ENCODE measurements around the gene FAM9C.
"Not testable (repeated sequence)": the region's sequence is repeated elsewhere in the genome, so short reads cannot be mapped to it uniquely, and the experiment has no call there.

Gene FAM9C

DNA sequence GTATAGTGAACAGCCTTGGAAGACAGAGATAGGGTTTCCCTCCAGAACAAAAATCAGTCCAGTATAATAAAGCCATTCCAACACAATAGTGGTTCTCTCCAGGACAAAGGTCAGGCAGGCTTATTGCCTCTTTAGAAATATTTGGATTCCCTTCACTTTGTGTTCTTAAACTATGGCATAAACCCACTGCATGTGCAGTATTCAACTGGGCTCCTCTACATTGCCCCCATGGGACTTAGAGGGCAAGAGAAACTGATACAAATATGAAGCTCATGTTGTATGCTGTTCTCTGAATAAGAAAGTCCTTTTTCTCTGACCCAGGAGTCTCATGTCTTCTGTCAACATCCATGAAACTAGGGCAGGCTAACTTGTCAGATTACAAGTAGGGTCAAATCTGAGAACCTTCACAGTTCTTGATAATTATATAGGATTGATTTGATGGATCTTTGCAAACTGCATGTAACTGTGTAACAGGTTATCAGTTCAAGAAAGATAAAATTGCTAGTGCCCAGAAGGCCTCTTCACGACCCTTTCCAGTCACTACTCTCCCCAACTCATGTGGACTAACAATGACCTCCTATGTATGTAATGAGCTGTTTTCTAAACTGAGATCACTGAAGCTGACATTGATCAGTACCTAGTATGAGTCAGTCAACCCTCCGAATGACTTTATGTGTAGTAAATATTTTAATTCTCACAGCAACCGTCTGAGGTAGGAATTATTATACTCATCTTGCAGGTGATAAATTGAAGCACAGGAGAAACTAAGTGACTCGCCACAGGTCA is 31.9 kb upstream of the FAM9C start:
- no peak overlapping the region for H3K4me3 ChIP-seq (ENCODE audit: low read depth, low read length)

DNA sequence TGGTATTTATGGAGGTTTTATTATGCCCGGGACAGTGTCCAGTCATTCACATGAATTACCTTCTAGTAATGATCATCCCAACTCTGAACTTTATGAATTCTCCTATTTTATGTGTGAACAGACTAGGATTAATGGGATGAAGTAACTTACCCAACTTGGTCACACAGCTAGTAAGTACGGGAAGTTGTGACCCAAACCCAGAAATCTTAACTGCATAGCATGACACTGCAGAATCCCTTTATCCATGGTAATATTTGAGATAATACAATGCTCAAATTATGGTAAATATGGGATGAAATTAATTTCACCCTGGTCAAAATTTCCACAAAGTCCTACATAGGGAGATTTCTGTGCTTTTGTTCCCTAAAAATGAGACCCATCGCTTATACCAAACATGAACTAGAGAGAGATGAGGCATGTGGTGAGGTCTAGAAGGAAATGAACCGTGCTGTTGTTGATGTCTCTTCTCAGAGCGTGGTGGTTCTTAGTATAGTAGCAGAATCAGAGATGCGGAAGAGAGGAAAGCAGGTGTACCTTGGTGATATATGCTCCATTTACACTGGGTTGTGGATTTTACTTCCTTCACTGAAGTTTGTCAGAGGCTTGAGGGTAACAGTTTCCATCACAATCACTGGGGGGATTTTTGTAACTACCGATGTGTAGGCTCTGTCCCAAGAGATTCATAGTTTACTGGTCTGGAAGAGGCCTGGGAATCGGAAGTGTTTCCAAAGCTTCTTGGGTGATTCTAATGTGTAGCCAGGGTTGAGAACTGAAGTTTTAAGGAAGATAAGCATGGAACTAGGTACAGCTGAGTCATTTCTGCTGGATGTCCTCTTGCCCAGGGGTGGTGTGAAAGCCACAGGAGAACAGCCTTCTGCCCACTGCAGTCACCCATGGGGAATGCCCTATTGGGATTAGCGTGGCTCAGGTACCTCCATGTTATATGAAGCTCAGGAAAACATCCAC is 30.2 kb upstream of the FAM9C start:
- H3K4me3 ChIP-seq (ENCODE audit: low read depth, low read length): no peak overlapping the region

DNA sequence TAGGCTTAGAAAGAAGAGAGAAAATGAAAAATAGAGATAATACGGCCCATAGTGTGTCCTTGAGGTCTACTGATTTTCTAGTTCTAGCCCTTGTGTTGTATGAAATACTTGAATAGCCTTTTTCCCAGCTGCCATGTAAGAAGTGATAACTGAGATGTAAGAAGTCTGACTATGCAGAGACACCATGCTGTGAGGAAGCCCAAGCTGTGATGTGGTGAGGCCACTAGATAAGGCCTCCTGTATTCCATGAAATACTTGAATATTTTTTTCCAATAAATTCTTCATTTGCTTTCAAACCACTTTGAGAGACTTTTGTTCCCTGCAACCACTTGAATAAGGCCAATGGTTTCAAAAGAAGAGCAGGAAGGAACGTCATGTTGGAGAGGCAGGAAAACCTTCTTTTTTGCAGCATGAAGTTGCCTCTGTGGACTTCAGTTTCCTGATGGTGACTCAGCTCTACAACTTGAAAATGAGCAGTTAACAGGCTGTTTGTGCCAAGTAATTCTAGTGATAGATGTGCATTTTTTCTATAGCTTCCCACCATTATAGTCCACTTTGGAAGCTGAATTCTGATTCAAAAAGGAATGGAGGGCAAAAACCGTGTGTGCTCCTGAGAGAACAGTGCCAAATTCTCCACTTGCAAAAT is 25.5 kb upstream of the FAM9C start:
- H3K4me3 ChIP-seq (ENCODE audit: low read depth, low read length): no peak overlapping the region

DNA sequence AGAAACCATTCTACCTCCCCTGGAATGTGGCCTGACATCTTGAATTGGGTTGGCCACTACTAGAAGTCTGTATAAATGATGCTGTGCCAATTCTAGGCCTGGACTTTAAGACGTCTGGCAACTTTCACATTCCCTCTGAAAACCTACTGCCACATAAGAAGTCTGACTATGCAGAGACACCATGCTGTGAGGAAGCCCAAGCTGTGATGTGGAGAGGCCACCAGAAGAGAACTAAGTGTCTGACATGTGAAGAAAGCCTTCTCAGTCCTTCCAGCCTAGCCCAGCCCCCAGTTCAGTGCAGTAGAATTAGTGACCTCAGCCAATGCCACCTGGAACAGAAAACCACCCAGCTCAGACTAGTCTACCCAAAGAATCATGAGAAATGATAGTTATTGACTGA is 24.2 kb upstream of the FAM9C start:
- H3K4me3 ChIP-seq (ENCODE audit: low read depth, low read length): no peak overlapping the region

DNA sequence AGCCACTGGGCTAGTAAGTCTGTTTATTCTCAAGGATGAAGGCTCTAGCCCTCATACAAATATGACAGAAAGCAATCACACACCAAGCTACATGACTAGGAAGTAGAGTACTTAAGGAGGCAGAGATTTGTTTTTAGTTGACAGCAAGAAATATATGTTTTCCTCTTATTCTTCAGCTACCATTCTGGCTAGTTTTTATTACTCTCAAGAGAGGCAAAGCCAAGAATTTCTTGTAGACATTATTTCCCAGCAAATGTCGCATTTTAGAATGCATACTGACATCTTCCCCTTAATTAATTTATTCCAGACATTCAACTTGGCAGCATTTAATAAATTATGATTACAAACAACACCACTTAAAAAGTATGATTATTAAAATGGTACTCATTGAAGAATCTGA is 23.4 kb upstream of the FAM9C start:
- no peak overlapping the region for H3K4me3 ChIP-seq (ENCODE audit: low read depth, low read length)

DNA sequence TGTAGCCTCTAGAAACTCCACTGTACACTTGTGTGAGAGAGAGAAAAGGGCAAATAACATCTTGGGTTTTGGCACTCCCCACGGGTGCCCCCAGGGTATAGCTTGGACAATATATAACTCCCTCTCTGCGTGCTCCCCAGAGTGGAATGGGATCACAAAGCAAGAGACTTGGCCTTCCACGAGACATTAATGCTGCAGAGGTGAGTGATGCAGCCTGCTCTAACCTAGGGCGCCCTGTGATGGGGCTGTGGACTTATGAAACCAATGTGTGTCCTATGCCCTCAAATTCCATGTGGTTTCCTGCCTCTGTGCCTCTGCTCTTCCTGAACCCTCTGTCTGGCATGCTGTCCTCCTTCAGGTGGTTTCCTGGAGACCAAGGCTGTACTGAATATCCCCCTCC is 22.0 kb upstream of the FAM9C start:
- H3K4me3 ChIP-seq (ENCODE audit: low read depth, low read length): no peak overlapping the region

DNA sequence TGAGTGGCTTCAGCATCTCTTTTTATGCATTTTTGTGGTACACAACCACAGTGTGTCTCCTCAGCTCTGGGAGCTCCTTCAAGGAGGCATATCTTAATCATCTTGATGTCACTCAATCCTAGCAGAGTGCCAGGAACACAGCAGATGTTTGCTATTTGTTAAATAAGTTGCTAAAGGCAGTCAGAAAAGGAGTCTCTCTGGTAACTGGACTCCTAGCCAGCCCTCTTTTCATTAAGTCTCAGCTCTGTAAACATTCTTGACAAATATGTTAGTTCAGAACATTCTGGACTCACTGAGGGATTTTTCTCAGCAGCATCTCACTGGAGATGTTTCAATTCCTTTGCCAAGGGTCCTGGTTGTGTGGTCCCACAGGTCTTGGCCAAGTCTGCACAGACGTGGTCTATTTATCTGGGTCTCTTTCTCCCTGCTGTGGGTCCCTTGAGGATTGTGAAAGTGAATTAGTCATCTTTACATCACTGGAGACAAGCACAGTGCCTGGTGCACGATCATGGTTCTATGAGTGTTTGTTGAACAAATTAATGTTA is 20.3 kb upstream of the FAM9C start:
- no peak overlapping the region for H3K4me3 ChIP-seq (ENCODE audit: low read depth, low read length)

DNA sequence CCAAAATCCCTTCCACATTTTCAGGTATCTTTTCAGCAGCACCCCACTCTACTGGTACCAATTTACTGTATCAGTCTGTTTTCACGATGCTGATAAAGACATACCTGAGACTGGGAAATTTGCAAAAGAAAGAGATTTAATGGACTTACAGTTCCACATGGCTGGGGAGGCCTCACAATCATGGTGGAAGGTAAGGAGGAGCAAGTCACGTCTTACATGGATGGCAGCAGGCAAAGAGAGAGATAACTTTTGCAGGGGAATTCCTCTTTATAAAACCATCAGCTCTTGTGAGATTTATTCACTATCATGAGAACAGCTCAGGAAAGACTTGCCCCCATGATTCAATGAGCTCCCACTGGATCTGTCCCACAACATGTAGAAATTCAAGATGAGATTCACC is 18.7 kb upstream of the FAM9C start:
- not testable (repeated sequence) for H3K4me3 ChIP-seq (ENCODE audit: low read depth, low read length)

DNA sequence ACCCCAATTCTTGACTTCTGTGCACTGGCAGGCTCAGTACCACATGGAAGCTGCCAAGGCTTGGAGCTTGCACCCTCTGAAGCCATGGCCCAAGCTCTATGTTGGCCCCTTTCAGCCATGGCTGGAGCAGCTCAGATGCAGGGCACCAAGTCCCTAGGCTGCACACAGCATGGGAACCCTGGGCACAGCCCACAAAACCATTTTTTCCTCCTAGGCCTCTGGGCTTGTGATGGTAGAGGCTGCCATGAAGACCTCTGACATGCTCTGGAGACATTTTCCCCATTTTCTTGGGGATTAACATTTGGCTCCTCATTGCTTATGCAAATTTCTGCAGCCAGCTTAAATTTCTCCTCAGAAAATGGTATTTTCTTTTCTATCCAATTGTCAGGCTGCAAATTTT is 17.9 kb upstream of the FAM9C start:
- not testable (repeated sequence) for H3K4me3 ChIP-seq (ENCODE audit: low read depth, low read length)

DNA sequence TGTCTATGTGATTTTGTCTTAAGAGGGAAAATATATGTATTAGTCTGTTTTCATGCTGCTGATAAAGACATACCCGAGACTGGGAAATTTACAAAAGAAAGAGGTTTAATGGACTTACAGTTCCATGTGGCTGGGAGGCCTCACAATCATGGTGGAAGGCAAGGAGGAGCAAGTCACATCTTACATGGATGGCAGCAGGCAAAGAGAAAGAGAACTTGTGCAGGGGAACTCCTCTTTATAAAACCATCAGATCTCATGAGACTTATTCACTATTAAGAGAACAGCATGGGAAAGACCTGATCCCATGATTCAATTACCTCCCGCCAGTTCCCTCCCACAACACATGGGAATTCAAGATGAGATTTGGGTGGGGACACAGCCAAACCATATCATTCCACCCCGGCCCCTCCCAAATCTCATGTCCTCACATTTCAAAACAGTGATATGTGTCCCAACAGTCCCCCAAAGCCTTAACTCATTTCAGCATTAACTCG is 16.8 kb upstream of the FAM9C start:
- not testable (repeated sequence) for H3K4me3 ChIP-seq (ENCODE audit: low read depth, low read length)

DNA sequence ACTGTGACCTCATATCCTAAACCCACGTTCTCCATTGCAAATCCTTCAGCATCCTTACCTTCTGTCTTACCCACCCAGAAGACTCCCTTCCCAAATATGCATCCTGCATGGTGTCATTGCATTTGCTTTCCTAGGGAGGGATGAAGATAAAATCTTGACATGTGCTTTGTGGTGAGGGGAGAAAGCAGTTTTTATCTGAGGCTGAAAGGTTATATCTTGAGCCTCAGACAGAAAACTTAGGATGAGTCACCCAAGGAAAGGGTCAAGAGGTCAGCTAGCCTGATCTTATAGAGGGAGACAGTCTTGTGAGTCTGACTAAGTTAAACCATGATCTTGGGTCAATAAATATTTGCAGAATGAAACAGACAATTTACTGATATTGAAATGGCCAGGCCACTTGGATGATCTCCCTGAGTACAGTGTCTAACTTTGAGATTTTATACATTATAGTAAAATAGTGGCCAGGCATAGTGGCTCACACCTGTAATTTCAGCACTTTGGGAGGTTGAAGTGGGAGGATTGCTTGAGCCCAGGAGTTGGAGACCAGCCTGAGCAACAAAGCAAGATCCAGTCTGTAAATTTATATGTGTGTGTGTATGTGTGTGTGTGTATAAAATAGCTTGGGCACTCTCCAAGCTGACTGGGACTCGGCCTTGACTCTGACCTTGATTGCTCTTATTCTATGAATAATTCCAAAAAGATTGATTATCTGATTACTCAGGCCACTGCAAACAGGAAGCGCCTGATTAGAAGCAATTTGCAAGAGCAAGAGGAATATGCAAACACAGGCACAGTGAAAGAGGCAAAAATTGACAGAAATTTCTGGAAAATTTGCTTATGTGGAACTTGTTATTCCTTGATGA is 15.4 kb upstream of the FAM9C start:
- no peak overlapping the region for H3K4me3 ChIP-seq (ENCODE audit: low read depth, low read length)

DNA sequence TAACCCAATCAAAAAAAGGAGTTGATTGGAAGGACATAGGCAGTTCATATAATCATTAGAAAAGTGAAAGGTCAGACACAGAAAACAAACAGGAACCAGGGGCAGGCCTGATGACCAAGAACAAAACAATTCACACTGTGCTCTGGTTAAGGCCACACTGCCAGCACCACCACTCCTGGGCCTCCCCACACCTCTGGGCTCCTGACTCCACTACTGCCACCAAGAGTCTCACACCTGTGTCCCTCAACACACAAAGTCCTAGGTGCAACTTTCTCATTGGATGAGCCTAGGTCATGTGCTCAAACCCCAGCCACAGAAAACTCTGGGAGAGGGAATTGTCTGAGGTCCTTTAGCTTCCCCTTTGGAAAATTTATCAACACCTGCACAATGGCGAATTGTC is 11.1 kb upstream of the FAM9C start:
- H3K4me3 ChIP-seq (ENCODE audit: low read depth, low read length): no peak overlapping the region

DNA sequence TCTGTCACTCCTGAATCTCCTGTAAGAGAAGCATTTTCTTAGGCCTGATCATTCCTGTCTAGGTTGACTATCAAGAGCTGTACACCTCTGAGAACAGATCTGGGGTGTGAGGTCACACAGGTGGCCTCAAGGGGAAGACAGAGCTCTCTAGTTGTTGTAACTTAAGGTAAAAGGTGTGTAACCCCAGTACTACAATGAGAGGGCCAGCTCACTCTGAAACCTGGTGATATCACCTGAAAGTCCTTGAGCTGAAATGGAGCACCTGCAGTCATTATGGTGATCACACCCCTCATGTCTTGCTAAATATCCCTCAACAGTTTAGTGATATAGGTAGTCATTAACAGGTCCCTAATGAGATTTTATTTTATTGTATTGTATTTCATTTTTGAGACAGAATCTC is 8.8 kb upstream of the FAM9C start:
- H3K4me3 ChIP-seq (ENCODE audit: low read depth, low read length): no peak overlapping the region

DNA sequence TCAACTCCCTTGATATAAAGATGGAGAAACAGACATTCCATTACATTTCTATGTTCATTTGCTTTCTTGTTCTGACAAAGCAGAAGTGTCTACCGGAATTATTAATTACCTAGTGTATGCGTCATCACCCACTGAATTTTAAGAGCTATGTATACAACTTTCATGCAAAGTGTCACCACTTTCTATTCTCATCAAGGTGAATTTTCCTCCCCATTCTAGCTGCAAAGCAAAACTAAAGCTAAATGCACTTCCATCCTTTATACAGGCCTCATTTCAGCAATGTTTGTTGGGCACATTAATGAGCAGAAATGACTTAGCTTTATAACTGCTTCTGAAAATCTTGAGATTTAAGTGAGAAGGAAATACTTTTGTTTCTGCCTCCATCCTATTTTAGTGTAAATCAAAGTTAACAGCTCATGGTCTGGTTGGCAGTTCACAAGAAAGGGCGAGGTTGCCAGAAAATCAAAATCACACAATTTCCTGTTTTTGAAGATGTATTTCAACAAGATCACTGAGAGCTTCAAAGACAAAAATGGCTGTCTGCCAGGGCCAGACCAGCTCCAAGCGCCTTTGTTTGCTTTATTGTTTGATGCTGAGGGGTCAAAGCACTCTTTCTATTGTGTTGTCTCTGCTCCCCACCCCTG is 7.2 kb upstream of the FAM9C start:
- H3K4me3 ChIP-seq (ENCODE audit: low read depth, low read length): no peak overlapping the region

DNA sequence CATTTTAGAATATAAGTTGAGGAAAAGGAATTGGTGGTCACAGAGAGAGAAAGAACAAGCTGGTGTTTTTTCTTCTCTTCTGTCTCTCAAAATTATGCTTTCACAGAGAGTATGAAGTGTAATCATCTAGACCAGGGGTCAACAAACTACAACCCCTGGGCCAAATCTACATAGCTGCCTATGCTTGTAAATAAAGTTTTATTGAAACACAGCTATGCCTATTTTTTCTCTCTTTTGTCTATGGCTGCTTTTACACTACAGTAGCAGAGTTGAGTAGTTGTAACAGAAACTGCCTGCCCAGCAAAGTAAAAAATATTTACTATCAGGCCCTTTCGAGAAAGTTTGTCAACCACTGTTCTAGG is 6.7 kb upstream of the FAM9C start:
- no peak overlapping the region for H3K4me3 ChIP-seq (ENCODE audit: low read depth, low read length)

DNA sequence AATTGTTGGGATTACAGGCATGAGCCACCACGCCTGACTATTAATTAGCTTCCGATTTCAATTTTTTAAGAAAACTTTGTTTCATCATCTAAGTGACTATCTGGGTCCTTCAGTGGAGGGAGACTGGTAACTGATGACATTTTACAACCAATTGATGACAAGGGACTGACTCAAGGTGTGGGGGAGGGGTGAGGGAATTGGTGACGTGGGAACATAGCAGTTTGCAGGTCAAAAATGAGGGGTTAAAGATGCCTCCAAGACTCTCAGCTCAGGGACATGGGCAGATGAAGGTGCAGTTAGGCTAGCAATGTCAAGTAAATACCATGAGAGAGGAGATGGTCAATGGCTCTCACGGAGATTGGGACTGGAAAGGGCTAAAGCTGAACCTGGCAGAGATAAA is 5.7 kb upstream of the FAM9C start:
- no peak overlapping the region for H3K4me3 ChIP-seq (ENCODE audit: low read depth, low read length)

DNA sequence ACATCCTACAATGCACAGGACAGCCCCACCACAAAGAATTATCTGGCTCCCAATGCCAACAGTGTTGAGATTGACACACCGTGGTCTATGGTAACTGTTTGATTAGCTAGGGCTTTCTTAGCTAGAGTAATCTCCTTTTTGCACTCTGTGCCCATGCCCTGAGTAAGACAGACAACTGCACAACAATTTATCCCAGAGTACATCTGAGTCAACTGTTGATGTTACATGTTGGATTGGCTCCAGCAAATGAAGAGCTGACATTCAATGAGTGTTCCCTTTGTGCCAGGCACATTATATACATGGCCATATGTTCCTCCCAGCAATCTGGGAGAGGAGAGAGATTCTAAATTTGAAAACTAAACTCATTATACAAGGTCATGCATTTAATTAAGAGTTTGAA is 3.9 kb upstream of the FAM9C start:
- no peak overlapping the region for H3K4me3 ChIP-seq (ENCODE audit: low read depth, low read length)

DNA sequence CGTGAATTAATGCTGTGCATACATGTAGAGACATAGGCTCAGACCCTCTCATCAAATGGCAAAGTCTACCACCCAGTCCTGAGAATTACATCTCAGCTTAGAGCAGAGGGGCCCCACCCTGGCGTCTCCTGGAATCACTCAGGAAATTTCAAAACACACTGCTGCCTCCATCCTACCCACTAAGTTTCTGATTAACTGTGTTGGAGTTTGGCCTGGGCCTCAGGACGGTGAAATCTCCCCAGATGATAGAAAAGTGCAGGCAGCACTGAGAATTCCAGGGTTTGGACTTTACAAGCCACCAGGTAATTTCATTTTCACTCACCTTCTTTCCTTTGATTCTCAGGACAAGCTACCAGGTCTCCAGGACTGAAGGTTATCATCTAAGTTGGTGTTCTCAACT is 3.3 kb upstream of the FAM9C start:
- H3K4me3 ChIP-seq (ENCODE audit: low read depth, low read length): no peak overlapping the region

DNA sequence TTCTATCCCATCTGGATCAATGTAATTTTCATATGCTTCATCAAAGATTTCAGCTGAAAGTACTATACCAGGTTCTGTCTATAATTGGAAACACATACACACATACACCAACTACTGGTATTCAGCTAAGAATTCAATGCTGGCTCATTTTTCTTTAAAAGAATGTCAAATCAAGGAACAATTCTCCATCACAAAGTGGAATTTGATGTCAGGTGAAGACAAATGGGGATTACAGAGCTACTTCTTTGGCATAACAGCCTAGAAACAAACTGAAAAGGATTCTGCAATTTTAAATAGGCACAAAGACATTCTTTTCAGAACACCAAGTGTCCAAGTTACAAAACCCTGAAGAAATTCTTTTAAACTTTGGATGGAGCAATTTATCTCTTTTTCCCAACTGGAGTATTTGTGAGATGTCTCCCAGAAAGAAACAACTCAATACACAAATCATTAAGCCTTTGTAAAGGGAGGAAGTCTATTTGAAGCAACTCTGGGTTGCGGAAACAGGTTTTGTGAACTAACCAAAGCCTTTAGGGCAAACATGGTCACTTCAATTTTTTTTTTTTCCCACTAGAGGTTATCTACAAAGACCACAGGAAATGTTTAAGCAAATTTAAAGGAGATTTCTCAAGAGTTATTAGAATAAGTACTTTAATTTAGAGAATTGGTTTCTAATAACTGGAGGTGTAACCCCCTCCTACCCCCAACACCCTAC is 1.9 kb upstream of the FAM9C start:
- no peak overlapping the region for H3K4me3 ChIP-seq (ENCODE audit: low read depth, low read length)

Data from iPS-11a (cell line).